GM21423 (cell line): Measurements from ENCODE around the gene IQSEC1.

ENCODE experiments used
- ATAC-seq: cut with Tn5 transposase; IDR thresholded peaks from one replicate; pipeline ENCODE4 v1.9.1; 2021; ENCODE audit warnings: mild to moderate bottlenecking, moderate library complexity; ENCODE audit not compliant: unreplicated experiment

Gene IQSEC1

DNA sequence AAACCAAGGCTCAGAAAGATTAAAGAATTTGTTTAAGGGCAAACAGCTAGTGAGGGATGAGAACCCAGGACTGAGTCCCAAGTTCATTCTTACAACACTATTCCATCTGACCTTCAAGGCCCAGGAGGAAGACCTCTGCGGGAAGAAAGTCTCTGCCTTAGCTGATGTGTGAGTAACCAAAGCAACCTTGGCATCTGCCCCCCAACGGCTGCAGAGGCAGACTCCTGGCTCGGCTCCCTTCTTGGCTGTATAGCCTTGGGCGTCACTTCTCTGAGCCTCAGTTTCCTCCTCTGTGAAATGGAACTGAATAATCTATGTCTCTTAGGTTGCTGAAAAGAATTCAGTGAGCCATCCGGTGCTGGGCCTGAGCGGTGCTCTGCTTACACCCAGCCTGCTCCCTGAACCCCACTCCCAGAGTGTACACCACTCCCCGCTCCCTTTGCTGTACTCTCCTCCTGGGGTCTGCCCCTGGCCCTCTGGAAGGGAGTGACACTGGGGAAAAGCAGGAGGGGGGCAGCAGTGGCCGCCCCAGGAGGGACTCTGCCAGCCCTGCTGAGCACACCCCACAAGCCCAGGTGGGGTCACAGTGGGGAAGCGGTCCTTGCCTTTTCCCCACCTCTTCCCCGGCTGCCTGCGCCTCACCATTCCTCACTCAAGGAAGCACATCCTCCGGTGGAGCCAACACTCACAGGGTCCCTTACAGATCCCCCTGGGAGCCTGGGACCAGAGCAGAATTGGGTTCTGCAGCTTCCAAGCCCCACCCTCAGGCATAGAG is 97.3 kb downstream of the IQSEC1 start:
- no peak for ATAC-seq

DNA sequence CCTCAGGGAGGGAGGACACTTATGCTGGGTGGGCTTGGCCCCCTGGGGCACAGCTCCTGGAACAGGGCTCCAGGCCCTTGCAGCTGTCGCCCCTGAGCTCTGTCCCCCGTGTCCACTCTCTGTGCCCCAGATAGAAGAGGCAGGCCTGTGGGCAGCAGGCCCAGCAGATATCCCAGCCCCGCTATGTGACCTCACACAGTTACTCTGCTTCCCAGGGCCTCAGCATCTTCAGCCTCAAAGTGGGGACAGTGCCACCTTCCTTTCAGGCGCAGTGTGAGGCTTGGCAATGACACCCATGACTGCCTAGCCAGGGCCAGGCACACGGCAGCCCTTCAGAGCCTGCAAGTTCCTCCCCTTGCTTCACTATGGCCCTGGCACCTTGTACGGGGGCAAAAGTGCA is 98.4 kb downstream of the IQSEC1 start:
- no peak for ATAC-seq

DNA sequence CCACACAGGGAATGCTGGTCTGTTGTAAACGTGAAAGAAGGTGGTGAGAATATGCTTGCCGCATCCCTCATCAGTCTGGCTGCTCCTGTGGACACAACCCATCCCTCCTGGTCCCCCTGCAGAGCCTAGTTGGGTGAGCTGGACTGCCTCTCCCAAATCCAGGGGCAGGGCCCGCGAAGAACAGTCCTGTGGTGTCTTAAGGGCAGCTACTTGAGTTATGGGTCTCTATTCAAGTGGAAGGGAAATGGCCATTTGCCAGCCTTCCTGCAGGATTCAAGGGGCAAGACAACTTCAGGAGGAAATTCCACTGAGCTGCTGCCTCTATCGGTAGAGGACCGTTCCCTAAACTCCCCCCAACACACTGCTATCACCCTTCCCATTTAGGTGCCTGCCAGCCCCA is 98.9 kb downstream of the IQSEC1 start:
- no peak for ATAC-seq

DNA sequence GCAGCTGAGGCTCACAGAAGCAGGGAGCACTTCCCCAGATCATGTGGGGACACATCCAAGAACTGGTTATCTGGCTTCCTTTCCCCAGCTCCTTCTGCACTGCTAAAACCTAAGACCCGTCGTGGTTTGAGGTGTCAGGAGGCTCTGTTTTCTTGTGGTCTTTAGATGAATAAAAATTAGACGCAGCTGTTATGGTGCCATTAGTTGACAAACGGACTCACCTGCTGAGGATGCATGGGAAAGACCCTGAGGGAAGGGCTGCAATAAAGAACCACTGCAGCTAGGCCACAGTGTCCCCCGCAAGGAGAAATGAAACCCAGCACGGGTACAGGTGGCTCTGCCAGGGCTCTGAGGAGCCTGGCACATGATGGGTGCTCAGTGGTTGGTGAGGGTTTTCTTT is 99.4 kb downstream of the IQSEC1 start:
- peak; percentile 50 for ATAC-seq

DNA sequence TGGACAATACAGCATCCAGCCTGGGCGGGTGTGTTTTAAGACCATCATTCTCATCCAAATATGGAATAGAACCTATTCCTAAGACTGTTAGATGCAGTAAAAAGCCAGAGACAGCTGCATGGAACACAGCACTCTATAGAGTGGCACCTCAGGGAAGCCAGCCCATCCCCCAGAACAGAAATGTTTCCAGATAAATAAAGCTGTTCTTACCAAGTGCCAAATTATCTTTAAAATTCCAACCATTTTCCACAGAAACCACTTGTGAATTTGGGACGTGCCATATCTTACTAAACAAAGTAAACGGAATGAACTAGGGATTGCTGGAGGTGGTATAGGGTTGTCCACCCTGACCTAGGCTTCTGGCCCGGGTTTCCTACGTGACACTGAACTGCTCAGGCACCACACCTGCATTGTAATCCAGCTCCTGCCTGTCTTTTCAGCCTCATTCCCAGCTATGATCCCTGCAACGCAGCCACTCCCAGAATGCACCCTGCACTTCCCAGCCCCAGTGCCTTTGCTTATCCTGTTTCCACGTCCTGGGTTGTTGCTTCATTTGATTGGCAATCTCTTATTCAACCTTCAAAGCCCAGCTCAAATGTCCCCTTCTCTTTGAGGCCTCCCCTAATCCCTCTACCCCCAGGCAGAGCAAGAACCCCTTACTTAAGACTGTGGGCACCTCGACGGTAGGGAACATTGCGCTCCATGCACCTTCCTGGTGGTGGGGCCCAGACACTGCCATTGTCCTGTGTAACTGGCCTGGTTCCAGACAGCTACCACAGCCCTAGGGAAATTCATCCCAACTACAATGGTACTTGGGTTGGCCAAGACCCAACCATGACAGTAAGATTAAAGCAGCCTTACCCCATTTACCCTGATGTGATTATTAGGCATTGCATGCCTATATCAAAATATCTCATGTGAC is 100.2 kb downstream of the IQSEC1 start:
- no peak for ATAC-seq

DNA sequence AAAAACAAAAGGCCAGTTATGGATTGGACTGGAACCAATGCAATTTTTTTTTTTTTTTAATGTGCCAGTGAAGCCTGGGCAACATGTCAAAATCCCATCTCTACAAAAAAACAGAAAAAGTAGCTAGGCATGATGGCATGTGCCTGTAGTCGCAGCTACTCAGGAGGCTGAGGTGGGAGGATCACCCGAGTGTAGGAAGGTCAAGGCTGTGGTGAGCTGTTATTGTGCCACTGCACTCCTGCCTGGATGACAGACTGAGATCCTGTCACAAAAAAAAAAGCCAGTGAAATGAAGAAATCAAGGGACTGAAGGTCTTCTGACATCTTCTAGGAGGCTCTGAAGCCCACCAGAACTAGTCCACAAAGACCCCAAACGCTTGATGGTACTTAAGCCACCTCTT is 101.2 kb downstream of the IQSEC1 start:
- ATAC-seq, result no peak

DNA sequence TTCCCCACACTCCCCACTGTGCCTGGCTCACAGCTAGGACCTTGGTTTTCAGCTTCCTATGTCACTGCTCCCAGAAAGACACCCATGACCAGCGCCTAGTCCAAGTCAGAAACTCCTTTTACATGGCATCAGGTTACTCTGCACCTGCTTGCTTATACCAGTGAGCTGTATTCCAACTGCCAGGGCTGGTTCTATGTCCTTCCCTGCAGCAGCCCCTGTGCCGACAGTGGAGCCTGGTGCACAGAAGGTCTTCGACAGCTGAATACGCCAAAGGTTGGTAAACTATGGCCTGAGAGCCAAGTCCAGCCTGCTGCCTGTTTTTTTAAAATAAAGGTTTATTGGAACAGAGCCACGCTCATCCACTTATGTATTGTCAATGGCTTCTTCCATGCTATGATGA is 102.5 kb downstream of the IQSEC1 start:
- no peak for ATAC-seq

DNA sequence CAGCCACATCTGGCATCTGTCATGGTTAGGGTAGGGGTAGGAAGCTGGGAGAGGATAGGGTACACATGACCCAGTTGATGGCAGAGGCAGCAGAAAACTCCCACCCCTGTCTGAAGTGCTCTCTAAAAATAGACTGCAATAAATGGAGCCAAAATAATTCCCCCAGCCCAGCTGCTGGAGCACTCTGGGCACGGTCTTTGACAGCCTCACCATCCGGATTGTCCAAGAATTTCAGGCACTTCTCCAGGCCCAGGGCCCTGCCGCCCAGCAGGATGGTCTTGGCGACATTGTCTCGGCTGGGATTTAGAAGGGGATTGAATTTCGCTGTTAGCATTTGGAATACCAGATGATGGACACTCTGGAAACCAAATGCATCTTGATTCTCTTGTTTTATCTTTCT is 103.7 kb downstream of the IQSEC1 start:
- no peak for ATAC-seq

DNA sequence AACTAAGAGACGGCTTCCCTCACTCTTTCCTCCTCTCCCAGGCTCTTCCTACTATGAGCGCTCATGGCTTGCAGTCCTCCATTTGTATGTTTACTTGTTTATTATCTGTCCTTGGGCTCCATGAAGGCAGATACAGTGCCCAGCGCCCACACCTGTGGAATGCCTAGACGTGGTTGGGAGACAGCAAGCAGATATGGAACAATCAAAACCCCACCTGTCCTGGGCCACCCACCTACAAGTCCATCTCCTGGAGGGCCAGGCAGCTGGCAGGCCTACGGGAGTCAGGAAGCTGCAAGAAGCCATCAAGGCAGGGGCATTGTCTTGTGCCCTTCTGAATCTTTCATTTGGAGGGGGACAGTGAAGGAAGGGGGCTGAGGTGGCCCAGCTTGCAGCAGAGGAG is 104.7 kb downstream of the IQSEC1 start:
- no peak for ATAC-seq

DNA sequence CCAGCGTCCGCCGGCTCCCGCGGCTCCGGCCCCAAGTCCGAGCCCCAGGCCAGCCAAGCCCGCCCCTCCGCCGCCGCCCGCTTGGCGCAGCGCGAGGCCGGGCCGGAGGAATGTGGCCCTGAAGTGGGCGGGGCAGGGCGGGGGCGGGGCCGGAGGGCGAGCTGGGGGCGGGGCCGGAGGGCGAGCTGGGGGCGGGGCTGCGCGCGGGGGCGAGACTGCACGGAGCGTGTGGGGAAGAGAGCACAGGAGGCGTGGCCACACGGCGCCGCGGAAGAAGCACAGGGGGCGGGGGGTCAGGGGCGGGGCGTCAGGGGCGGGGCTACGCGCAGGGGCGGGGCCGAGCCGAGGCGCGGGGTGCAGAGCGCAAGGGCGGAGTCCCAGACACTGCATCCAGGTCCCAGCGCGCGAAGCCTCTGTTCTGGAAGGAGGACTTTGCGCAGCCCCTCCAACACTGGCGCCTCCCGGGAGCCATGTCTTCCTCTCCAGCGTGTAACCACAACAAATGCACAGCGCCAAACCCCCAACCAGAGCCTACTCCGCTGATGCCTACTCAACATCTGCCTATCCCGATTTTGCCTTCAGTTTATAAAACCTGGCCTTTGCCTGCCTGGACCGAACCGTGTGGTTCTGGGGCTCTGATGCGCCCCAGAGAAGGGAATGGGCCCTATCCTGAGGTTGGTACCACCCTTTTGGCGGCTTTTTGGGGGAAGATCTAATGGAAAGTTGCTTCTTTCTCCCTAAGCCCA is 105.5 kb downstream of the IQSEC1 start:
- peak; percentile 79 for ATAC-seq

DNA sequence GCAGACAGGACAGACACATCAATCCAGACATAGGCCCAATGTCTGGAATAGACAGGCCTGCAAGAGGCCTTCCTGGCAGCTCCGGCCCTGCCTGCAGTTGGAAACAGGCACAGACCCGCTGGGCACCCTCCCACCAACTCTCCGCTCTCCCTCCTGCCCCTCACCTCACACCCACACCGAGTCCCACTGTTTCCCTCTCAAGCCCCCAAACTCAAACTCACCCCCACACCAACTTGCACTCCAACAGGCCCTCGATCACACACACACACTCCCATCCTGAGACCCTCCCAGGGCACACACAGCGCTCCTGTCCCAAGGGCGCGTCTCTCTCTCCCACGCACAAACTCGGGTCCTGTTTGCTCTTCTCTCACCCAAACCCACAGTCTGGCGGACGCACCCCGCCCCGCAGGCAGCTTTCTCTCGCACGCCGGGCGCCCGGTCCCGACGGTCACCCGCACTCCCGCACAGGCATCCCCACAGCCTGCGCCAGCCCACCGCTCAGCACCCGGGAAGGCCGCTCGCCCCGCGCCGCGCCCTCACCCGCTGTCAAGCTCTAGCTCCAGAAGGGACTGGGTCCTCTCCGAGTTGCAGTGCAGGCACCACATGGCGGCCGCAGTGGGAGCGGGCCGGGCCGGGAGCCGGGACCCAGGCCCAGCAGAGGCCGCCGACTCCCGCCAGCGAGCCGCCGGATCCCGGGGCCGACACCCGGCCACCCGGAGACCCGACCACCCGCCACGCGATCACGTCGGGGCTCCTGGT is 106.2 kb downstream of the IQSEC1 start:
- ATAC-seq, result peak; percentile 11

DNA sequence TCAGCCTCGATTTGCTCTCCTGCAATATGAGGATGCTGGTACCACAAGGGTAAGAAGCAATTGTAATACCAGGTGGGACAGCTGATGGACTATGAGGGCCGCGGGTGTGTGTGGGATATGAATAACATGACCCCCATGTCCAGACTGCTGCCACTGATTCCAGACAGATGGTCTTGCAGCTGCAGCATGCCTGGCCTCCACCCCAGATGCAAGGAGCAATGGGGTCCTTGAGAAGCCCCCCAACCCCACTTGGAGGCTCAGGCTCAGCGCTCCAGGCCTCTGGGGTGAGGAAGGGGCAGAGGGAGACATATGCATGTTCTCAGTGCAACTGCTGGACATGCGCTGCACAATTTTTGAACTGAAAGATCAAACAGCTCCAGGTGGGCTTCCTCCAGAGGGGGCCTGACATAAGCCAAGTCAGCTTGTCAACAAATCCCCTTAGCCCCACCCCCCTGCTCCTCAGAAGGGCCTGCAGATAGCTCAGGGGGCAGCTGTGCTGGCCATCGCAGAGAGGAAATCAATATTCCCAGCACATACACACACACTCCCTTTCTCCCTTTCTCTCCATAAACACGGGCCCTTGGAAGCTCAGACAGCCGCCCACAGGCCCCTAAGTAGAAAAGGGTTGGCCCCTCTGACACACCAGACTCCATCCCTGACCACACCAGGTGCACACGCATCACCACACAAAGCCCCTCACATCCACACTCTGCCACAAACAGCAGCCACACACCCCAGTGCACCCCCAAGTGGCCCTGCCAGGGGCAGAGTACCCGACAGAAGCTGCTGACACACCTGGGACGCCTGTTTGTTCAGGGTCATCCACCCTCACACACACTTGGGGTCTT is 107.0 kb downstream of the IQSEC1 start:
- ATAC-seq, result no peak

DNA sequence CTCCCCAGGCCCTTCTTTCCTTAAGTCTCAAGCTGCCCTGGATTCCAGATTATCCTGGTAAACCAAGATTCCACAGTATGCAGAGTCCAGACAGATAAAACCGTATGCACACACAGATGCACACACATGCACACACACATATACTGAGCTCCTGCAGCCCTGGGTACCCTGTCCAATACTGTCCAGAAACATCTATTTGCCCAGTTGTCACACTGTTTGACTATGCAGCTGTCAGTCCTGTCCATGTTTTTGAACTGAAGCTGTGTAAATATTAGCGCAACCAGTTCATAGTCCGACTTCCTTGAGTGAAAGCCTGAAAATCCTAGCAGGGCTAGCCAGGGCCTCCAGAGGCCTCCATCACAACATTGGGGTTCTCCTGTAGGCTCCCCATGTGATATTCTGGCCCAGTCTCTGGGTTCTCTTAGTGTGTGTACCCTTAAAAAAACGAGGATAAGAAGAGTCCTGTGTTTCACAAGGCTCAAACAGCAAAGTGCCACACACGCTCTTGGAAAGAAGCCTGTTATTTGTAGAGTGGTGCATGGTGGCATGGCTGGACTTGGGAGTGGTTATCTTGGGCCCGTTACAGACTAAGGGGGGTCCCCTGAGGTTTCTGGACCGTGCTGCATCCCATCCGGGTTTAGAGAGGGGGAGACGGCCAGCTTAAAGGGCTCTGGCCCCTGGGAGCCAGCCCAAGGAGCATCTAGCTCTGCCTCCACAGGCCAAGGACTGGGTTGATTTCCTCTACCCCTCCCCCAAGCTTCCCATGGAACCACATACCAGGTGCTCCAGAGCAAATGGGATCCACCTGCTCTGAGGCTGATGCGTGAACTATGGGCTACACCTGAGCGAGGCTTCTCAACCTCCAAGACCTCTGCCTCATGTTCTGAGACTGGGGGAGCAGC is 108.3 kb downstream of the IQSEC1 start:
- no peak for ATAC-seq

DNA sequence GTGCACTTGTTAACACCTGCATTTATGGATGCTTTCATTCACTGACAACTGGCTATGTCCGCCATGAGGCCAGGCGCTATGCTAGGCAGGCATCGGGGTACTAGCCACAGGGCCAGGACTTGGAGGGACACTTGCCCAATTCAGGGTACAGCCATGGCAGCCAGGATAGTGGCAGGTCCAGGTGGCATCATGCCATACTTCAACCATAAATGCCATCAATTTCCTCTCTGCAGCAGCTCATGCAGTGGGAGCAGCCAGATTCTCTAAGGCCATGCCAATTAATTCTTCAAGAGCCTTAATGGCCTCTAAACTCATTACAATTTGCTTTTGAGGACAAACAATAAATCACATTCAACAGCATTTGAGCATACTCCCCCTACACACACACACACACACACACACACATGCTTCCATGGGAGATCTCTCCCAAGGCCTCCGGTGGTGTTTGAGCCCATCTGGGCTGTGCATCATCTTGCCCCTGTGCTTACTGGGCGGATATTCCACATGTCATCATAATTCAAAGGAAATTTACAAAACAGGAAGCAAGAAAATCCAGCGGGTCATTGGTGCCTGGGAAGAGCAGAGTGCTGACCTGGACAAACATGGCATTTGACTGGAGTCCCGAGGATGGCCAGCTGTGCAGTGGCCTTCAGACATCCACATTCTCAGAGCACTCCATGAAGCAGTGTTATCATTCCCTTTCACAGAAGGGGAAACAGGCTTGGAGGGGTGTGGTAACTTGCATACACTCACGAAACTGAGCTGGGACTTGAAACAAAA is 109.1 kb downstream of the IQSEC1 start:
- no peak for ATAC-seq

DNA sequence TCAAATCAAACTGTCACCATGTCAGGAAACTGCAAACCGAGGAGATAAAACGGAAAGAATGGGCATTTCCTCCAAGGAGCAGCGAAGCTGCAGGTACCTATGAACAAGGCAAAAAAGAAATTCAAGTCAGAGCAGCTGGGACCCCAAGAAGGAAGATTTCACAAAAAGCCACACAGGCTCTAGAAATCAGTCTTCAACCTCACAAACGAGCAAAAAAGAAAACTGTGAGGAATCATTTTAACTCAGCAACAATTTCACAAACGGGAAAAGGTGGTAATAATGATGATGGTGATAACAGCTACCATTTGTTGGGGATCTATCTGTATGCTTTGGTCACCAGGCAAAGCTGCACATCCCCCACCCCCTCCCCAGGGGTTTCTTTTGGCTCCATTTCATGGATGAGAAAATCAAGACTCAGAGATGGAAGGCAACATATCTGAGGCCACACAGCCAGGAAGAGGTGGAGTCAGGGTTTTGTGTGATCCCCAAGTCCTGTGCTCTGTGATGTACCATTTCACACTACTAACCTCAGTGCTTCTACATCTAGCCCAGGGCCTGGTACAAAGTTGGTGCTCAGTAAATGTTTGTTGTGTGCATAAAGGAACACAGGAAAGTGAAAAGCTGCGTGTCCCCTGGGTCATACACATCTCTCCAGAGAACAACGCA is 109.9 kb downstream of the IQSEC1 start:
- no peak for ATAC-seq

DNA sequence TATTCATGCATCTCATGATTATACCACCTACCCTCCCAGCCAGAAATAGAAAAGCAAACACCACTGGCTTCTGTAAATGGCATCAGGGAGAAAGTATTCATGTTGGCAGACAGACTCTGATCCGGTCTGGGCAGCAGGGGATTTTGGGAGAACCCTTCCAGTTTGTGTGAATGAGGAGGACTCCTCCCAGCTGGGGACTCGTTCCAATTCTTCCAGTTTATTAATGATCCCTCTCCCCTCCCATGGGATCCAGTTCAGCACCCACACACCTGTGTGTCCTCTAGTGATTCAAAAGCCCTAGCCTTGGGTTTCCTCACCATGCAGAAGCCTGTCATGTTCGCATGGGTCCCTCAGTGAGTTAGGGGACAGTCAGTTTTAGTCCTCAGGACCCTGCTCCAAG is 110.9 kb downstream of the IQSEC1 start:
- no peak for ATAC-seq

DNA sequence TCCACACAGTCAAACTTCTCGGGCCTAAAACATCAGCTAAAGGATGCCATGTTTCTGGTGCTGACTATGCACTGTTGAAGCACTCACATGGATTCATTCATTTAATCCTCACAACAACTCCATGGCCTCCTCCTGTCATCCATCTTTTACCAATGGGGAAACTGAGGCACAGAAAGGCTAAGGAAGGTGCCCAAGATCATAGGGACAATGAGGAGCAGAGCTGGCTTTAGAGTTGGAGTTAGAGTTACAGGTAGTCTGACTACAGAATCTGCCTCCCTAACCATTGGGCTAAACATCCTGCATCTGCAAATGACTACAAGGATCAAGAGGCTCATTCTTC is 111.6 kb downstream of the IQSEC1 start:
- no peak for ATAC-seq
